Mesendoderm (in vitro differentiated cells): ENCODE measurements around the gene NUDT5.

Source experiments
- DNase-seq: peaks from one replicate; pipeline ENCODE4 v3.0.0; 2013
- H2AK5ac ChIP-seq: 2 replicates; pipeline ENCODE4 v1.6.1; 2013; ENCODE audit warnings: low read length, inconsistent platforms
- H2BK120ac ChIP-seq: 2 replicates; pipeline ENCODE4 v1.6.1; 2013; ENCODE audit warnings: low read depth, mild to moderate bottlenecking, low read length, moderate library complexity, mixed read lengths
- H2BK15ac ChIP-seq: replicated peaks from 2 replicates; pipeline ENCODE4 v1.6.1; 2013; ENCODE audit warnings: low read depth, mild to moderate bottlenecking, moderate library complexity
- H2BK5ac ChIP-seq: 2 replicates; pipeline ENCODE4 v1.6.1; 2013; ENCODE audit warnings: low read length, inconsistent platforms
- H3K18ac ChIP-seq: 2 replicates; pipeline ENCODE4 v1.6.1; 2013; ENCODE audit warnings: mild to moderate bottlenecking, low read length, mixed read lengths
- H3K23ac ChIP-seq: one replicate; pipeline ENCODE4 v1.6.1; 2013; ENCODE audit warnings: low read length
- H3K27ac ChIP-seq: 2 replicates; pipeline ENCODE4 v1.5.1; 2013; ENCODE audit warnings: low read depth, mild to moderate bottlenecking, inconsistent platforms, low read length, moderate library complexity
- H3K27me3 ChIP-seq: 2 replicates; pipeline ENCODE4 v1.6.1; 2013; ENCODE audit warnings: low read length, control low read depth, mild to moderate bottlenecking, inconsistent platforms; ENCODE audit not compliant: insufficient read depth, poor library complexity
- H3K36me3 ChIP-seq: 2 replicates; pipeline ENCODE4 v1.6.1; 2013; ENCODE audit warnings: low read length, inconsistent platforms; ENCODE audit not compliant: control insufficient read depth, insufficient read depth
- H3K4ac ChIP-seq: one replicate; pipeline ENCODE4 v1.6.1; 2013; ENCODE audit warnings: low read depth, mild to moderate bottlenecking, low read length, moderate library complexity
- H3K4me1 ChIP-seq: 2 replicates; pipeline ENCODE4 v1.6.1; 2013; ENCODE audit warnings: low read depth, low read length, inconsistent platforms; ENCODE audit not compliant: control insufficient read depth
- H3K4me2 ChIP-seq: 2 replicates; pipeline ENCODE4 v1.6.1; 2013; ENCODE audit warnings: low read length
- H3K4me3 ChIP-seq: 2 replicates; pipeline ENCODE4 v1.5.1; 2013; ENCODE audit warnings: mild to moderate bottlenecking, low read length
- H3K56ac ChIP-seq: one replicate; pipeline ENCODE4 v1.6.1; 2013; ENCODE audit warnings: low read length
- H3K79me1 ChIP-seq: 2 replicates; pipeline ENCODE4 v1.6.1; 2013; ENCODE audit warnings: low read length, inconsistent platforms
- H3K79me2 ChIP-seq: 2 replicates; pipeline ENCODE4 v1.6.1; 2013; ENCODE audit warnings: mild to moderate bottlenecking, low read length; ENCODE audit not compliant: control insufficient read depth, insufficient read depth
- H3K9ac ChIP-seq: 2 replicates; pipeline ENCODE4 v1.6.1; 2013; ENCODE audit warnings: low read length, inconsistent platforms
- H4K5ac ChIP-seq: one replicate; pipeline ENCODE4 v1.6.1; 2013; ENCODE audit warnings: low read length
- H4K8ac ChIP-seq: one replicate; pipeline ENCODE4 v1.6.1; 2013; ENCODE audit warnings: low read depth, mild to moderate bottlenecking, control low read depth, low read length, moderate library complexity
- WGBS: extraction: QIAGEN DNeasy Blood & Tissue Kit; methylation state at CpG from one replicate; pipeline ENCODE4 v1.1.7; 2013; ENCODE audit warnings: low lambda C conversion rate, missing lambda C conversion rate; ENCODE audit not compliant: insufficient coverage; ENCODE audit errors: extremely low coverage; 5-methylcytosine and 5-hydroxymethylcytosine counted together

Gene NUDT5

DNA sequence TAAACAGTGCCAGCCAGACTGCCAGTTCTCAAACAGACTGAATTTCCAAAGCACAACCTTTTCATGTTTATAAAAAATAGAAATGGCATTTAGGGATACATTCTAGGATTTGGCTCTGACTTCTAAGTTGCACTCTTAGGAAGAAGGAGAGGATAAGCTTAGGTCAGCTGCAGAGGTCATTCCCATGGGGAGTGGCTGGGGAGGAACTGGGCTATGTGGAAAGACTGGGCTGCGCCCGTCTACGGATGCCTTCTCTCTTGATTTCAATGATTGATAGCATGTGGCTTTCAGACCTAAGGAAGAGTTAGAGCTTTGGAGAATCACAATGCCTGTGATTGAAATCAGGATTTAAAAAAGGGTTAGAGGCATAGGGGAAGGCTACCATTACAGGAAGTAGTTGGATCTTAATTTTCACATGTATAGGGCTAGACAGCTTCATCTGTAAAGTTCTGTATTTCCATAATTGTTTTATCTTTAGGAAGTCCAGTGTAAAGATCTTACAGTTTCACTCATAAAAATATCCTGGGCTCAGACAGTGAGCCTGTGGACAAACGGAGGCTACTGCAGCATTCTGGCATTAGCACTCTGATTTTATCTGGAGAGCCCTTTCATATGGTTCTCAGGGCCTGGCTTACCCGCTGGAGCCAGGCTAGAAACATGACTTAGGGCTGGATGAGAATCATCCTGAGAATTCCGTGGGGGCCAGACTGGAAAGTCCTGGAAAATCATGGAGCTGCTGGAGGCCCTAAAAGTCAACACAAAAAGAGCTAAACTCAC lies 29.5 kb downstream of the NUDT5 start:
- WGBS = no CpG with 5 or more reads among the region's 6 CpGs
- Histone ChIP-seq H3K27ac (no peak overlapping the region), H3K4me3 (no peak overlapping the region)

DNA sequence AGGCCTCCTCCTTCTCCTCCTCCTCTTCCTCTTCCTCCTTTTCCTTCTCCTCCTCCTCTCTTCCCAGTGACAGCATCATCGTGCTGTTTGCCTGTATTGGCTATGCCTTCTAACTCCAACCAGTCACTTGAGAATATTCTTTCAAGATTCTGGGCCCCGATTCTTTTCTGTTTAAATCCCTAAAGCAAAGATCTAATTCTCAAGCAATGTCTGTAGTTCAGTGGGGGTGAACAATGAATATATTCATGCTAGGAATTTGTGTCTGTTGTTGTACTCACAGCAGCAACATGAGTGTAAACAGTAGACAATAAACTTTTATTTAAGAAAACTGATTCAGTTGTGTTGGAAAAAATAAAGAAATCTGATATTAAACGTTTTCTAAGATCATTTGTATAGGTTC lies 30.7 kb downstream of the NUDT5 start:
- H2BK5ac ChIP-seq = no peak overlapping the region
- H3K79me1 ChIP-seq = no peaks in the 10 kb centered on the region
- H4K8ac ChIP-seq = no peak overlapping the region
- no CpG with 5 or more reads among the region's 3 CpGs for WGBS
- no peak overlapping the region for H2BK120ac ChIP-seq
- no peak overlapping the region for H4K5ac ChIP-seq
- no peak overlapping the region for H2AK5ac ChIP-seq
- DNase-seq = no peak
- H3K4me3 ChIP-seq = no peak overlapping the region
- no peak overlapping the region for H3K18ac ChIP-seq
- no peak overlapping the region for H3K23ac ChIP-seq
- no peak overlapping the region for H3K9ac ChIP-seq
- H3K36me3 ChIP-seq = peaks cover 10% of the 10 kb centered on the region
- H3K27me3 ChIP-seq = no peaks in the 10 kb centered on the region
- H3K56ac ChIP-seq = no peak overlapping the region
- no peaks in the 10 kb centered on the region for H3K79me2 ChIP-seq
- no peaks in the 10 kb centered on the region for H3K4me1 ChIP-seq
- H3K27ac ChIP-seq = no peak overlapping the region
- H3K4me2 ChIP-seq = no peak overlapping the region
- no peak overlapping the region for H3K4ac ChIP-seq
- no peak overlapping the region for H2BK15ac ChIP-seq

More for the DNA sequence above, 29.5 kb downstream of the NUDT5 start:
- H3K18ac ChIP-seq = no peak overlapping the region
- H3K27me3 ChIP-seq = no peaks in the 10 kb centered on the region
- no peak overlapping the region for H2BK120ac ChIP-seq
- no peak overlapping the region for H3K4me2 ChIP-seq
- H3K79me1 ChIP-seq = no peaks in the 10 kb centered on the region
- H2BK5ac ChIP-seq = no peak overlapping the region
- H3K4ac ChIP-seq = no peak overlapping the region
- no peak overlapping the region for H3K56ac ChIP-seq
- H3K9ac ChIP-seq = no peak overlapping the region
- DNase-seq = no peak
- H3K23ac ChIP-seq = no peak overlapping the region
- no peak overlapping the region for H4K8ac ChIP-seq
- no peaks in the 10 kb centered on the region for H3K79me2 ChIP-seq
- H4K5ac ChIP-seq = no peak overlapping the region
- H3K36me3 ChIP-seq = peaks cover 13% of the 10 kb centered on the region
- no peak overlapping the region for H2AK5ac ChIP-seq
- no peaks in the 10 kb centered on the region for H3K4me1 ChIP-seq
- no peak overlapping the region for H2BK15ac ChIP-seq

GRCh38 chr10:12164085-12164484 lies 31.6 kb downstream of the NUDT5 start:
- no peak overlapping the region for H4K5ac ChIP-seq
- no peak overlapping the region for H4K8ac ChIP-seq
- no peaks in the 10 kb centered on the region for H3K79me1 ChIP-seq
- no peak overlapping the region for H2BK15ac ChIP-seq
- no peak overlapping the region for H3K4ac ChIP-seq
- peaks cover 5% of the 10 kb centered on the region for H3K36me3 ChIP-seq
- H3K9ac ChIP-seq = no peak overlapping the region
- DNase-seq = no peak
- no peak overlapping the region for H3K4me2 ChIP-seq
- no peak overlapping the region for H2BK5ac ChIP-seq
- no peak overlapping the region for H3K56ac ChIP-seq
- H3K27ac ChIP-seq = no peak overlapping the region
- H3K4me3 ChIP-seq = no peak overlapping the region
- H2AK5ac ChIP-seq = no peak overlapping the region
- H3K23ac ChIP-seq = no peak overlapping the region
- no peak overlapping the region for H3K18ac ChIP-seq
- WGBS = no CpG with 5 or more reads among the region's 12 CpGs
- no peaks in the 10 kb centered on the region for H3K27me3 ChIP-seq
- H3K4me1 ChIP-seq = no peaks in the 10 kb centered on the region
- H2BK120ac ChIP-seq = no peak overlapping the region
- no peaks in the 10 kb centered on the region for H3K79me2 ChIP-seq

- Histone ChIP-seq H2AK5ac (no peak overlapping the region), H3K79me2 (no peaks in the 10 kb centered on the region), H3K4me1 (no peaks in the 10 kb centered on the region), H3K56ac (no peak overlapping the region), H3K4me2 (no peak overlapping the region), H2BK5ac (no peak overlapping the region), H3K9ac (no peak overlapping the region), H4K8ac (no peak overlapping the region), H3K36me3 (peaks cover 3% of the 10 kb centered on the region), H3K4me3 (no peak overlapping the region), H2BK120ac (no peak overlapping the region), H3K23ac (no peak overlapping the region), H3K4ac (no peak overlapping the region), H4K5ac (no peak overlapping the region), H3K79me1 (no peaks in the 10 kb centered on the region), H2BK15ac (no peak overlapping the region), H3K27ac (no peak overlapping the region), H3K27me3 (no peaks in the 10 kb centered on the region), H3K18ac (no peak overlapping the region)
- DNase-seq = no peak
- WGBS = no CpG with 5 or more reads among the region's 6 CpGs
These were observed 32.8 kb downstream of the NUDT5 start for GRCh38 chr10:12162927-12163326.

- Histone ChIP-seq H3K27ac (no peak overlapping the region), H2BK120ac (no peak overlapping the region), H3K9ac (no peak overlapping the region), H3K27me3 (no peaks in the 10 kb centered on the region), H3K79me2 (no peaks in the 10 kb centered on the region), H3K4me1 (no peaks in the 10 kb centered on the region), H2BK15ac (no peak overlapping the region), H3K4me3 (no peak overlapping the region), H3K56ac (no peak overlapping the region), H3K79me1 (no peaks in the 10 kb centered on the region), H4K8ac (no peak overlapping the region), H2BK5ac (no peak overlapping the region), H2AK5ac (no peak overlapping the region), H3K36me3 (no peaks in the 10 kb centered on the region), H4K5ac (no peak overlapping the region), H3K4ac (no peak overlapping the region), H3K18ac (no peak overlapping the region), H3K23ac (no peak overlapping the region), H3K4me2 (no peak overlapping the region)
- WGBS = no CpG with 5 or more reads among the region's 5 CpGs
- no peak for DNase-seq
These were observed 35.0 kb downstream of the NUDT5 start for GRCh38 chr10:12160664-12161063.

DNA sequence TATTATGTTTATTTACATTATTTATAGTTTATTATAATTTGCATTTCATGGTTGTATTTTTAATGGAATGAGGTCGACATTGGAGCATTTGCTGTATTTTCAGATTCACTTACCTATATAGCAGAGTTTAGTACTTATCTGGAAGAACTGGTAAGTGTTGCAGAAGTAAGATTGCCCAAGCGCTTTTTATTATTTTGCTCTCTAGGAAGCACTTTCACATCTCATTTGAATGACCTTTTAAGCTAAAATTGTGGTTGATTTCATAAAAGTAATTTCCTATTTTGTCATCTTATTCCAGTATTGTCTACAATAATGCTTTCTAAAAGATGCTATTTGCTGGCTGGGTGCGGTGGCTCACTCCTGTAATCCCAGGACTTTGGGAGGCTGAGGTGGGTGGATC lies 37.6 kb downstream of the NUDT5 start:
- Histone ChIP-seq H4K8ac (no peak overlapping the region), H2BK120ac (no peak overlapping the region)

More for the DNA sequence above, 37.6 kb downstream of the NUDT5 start:
- no peak for DNase-seq
- Histone ChIP-seq H3K36me3 (no peaks in the 10 kb centered on the region), H3K23ac (no peak overlapping the region), H4K5ac (no peak overlapping the region), H3K56ac (no peak overlapping the region), H3K4me3 (no peak overlapping the region), H3K18ac (no peak overlapping the region), H3K4me2 (no peak overlapping the region), H2BK5ac (no peak overlapping the region), H3K4ac (no peak overlapping the region), H3K27me3 (no peaks in the 10 kb centered on the region), H2AK5ac (no peak overlapping the region), H3K79me2 (no peaks in the 10 kb centered on the region), H3K4me1 (no peaks in the 10 kb centered on the region), H3K9ac (no peak overlapping the region), H3K27ac (no peak overlapping the region), H2BK15ac (no peak overlapping the region), H3K79me1 (no peaks in the 10 kb centered on the region)
- WGBS = no CpG with 5 or more reads among the region's 3 CpGs
